Duodenal mucosa (tissue), 2 donors: Measurements from ENCODE around the gene LGI2.

Experiments
- H3K27ac ChIP-seq: one replicate; pipeline ENCODE4 v1.7.0; 2013; ENCODE audit warnings: low read depth, low read length
- H3K27me3 ChIP-seq, 2 donors: one replicate each; pipeline ENCODE4 v1.7.0; 2013; ENCODE audit warnings: low read length in 2 of 2, control low read depth in 1 of 2; ENCODE audit not compliant: insufficient read depth in 2 of 2, control insufficient read depth in 1 of 2
- H3K36me3 ChIP-seq, 2 donors: one replicate each; pipeline ENCODE4 v1.7.0; 2013; ENCODE audit warnings: low read length in 2 of 2, control low read depth in 1 of 2; ENCODE audit not compliant: insufficient read depth in 2 of 2, control insufficient read depth in 1 of 2
- H3K4me1 ChIP-seq, 2 donors: one replicate each; pipeline ENCODE4 v1.7.0; 2013; ENCODE audit warnings: low read length in 2 of 2, control low read depth in 1 of 2; ENCODE audit not compliant: insufficient read depth in 2 of 2, control insufficient read depth in 1 of 2
- H3K4me3 ChIP-seq, 2 donors: one replicate each; pipeline ENCODE4 v1.7.0; 2013; ENCODE audit warnings: low read length in 2 of 2, low read depth in 1 of 2
- H3K9ac ChIP-seq, 2 donors: one replicate each; pipeline ENCODE4 v1.7.0; 2013; ENCODE audit warnings: low read length in 2 of 2, low read depth in 1 of 2
- H3K9me3 ChIP-seq, 2 donors: one replicate each; pipeline ENCODE4 v1.7.0; 2013; ENCODE audit warnings: low read length in 2 of 2, control low read depth in 1 of 2; ENCODE audit not compliant: control insufficient read depth in 1 of 2

LGI2 gene

DNA sequence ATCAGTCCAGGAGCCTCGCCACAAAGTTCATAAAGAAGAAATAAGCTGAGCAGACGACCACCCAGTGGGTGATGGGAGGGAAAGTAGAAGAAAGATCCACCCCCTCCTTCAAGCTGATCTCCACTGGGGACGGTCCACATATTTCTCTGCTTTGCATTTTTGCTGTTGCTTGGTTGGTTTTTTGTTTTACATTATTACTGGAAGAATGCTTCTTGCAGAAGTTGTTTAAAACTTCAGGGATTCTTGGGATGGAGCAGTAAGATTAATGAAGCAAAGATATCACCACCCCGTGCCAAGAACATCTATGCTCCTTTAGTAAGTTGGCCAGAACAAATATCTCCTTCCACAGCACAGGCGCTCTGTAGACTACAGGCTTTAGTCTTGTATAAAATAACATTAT lies 30.1 kb downstream of the LGI2 start:
- Histone ChIP-seq H3K27ac (no peak overlapping the region), H3K4me1 (no peaks in the 10 kb centered on the region), H3K9ac (no peak overlapping the region), H3K27me3 (peaks cover 0 to 4% of the 10 kb centered on the region in 2 donors), H3K36me3 (no peaks in the 10 kb centered on the region), H3K4me3 (no peak overlapping the region), H3K9me3 (no peaks in the 10 kb centered on the region)

DNA sequence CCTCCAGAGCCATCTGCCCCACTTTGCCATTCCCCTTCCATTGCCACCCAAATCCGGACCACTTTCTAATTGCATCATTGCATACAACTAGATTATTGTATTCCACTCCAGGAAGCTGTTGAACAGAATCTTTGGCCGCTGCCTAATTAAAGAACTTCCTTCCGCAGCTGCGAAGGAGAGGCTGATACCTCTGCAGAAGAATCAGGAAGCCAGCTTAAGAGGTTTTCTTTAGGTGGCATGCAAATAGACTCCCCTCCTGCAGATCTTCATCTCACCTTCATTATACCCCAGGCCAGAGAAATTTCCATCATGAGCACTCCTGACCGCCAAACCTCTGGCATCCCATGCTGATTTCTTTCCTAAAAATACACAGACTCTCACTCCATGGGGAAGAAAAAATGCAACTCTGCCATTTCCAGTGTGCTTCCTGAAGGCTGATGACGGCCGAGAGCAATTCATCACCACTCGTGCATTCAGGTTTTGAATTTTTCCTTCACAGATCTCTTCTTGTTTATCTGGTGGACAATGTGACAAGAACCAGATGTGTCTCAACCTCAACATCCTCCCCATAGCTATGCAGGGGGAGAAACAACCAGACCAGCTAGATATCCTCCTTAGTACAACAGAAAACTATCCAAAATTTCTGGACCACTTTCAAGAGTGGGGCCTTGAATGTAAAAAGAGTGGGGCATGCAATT lies 31.2 kb downstream of the LGI2 start:
- no peak overlapping the region for H3K9ac ChIP-seq
- peaks cover 0 to 4% of the 10 kb centered on the region in 2 donors for H3K27me3 ChIP-seq
- no peaks in the 10 kb centered on the region for H3K4me1 ChIP-seq
- H3K9me3 ChIP-seq: no peaks in the 10 kb centered on the region
- H3K4me3 ChIP-seq: no peak overlapping the region
- H3K27ac ChIP-seq: no peak overlapping the region
- no peaks in the 10 kb centered on the region for H3K36me3 ChIP-seq

DNA sequence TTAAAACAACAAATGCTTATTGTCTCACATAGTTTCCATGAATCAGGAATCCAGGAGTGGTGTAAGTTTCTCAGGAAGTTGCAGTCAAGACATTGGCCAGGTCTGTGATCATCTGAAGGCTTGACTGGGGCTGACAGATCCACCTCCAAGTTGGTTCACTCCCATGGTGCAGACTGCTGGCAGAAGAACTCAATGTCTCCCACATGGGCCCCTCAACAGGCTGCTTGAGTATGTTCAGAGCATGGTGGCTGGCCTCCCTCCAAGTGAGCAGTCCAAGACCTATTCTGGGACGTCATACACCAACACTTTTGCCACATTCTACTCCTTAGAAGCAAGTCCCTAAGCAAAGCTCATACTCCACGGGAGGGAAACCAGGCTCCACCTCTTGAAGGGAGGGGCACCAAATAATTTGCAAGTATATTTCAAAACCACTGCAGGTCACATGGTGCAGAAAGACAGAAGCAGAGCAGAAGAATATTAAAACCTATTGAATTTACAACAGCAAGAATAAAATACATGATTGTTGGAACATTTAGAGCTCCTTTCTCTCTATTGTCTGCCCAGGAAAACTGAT lies 35.3 kb downstream of the LGI2 start:
- no peak overlapping the region for H3K9ac ChIP-seq
- no peaks in the 10 kb centered on the region for H3K36me3 ChIP-seq
- H3K9me3 ChIP-seq: no peaks in the 10 kb centered on the region
- H3K27ac ChIP-seq: no peak overlapping the region
- H3K27me3 ChIP-seq: peaks cover 0 to 7% of the 10 kb centered on the region in 2 donors
- no peaks in the 10 kb centered on the region for H3K4me1 ChIP-seq
- no peak overlapping the region for H3K4me3 ChIP-seq

DNA sequence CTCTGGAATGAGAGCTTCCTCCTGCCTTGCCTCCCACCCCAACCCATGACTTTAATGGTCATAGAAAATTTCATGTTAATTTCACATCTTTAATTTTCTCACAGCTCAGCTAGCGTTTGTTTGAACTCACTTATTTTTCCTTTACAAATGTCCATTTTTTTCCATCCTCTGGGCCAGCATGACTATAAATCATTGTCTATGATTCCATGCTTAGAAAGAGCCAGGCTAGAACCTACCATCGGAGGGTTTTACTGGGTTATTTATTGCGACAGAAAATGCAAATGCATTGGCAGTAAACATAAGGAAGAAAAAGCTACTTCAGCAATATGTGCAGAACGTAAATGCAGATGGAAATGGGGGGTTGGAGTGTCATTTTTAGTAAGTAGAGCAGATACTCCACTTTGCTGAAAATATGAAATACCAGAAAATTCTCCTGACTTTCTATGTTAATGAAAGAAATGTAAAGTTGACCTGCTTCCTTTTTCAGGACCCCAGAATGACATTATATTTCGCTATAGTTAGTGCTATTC lies 37.1 kb downstream of the LGI2 start:
- Histone ChIP-seq H3K36me3 (no peaks in the 10 kb centered on the region), H3K27ac (no peak overlapping the region)

DNA sequence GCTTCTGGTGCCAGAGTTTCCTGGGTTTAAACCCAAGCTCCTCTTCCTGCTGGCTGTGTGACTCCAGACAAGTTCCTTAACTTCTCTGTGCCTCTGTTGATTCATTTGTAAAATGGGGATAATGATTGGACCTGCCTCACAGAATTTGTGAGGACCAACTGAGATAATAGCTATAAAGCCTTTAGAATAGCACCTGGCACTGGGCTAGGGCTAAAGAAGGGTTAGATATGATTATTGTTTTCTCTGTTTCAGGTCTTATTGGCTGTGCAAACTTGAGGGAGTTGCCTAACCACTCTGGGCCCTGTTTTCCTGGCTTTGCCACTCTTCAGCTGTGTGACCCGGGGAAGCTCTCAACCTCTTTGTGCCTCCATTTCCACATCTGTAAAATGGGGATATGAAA lies 37.8 kb downstream of the LGI2 start:
- Histone ChIP-seq H3K4me1 (no peaks in the 10 kb centered on the region), H3K36me3 (no peaks in the 10 kb centered on the region), H3K4me3 (no peak overlapping the region), H3K27ac (no peak overlapping the region), H3K9ac (no peak overlapping the region), H3K9me3 (no peaks in the 10 kb centered on the region), H3K27me3 (peaks cover 0 to 7% of the 10 kb centered on the region in 2 donors)

More for the DNA sequence above, 37.1 kb downstream of the LGI2 start:
- H3K27me3 ChIP-seq: peaks cover 0 to 7% of the 10 kb centered on the region in 2 donors
- no peak overlapping the region for H3K9ac ChIP-seq
- H3K4me3 ChIP-seq: no peak overlapping the region
- no peaks in the 10 kb centered on the region for H3K4me1 ChIP-seq
- no peaks in the 10 kb centered on the region for H3K9me3 ChIP-seq

DNA sequence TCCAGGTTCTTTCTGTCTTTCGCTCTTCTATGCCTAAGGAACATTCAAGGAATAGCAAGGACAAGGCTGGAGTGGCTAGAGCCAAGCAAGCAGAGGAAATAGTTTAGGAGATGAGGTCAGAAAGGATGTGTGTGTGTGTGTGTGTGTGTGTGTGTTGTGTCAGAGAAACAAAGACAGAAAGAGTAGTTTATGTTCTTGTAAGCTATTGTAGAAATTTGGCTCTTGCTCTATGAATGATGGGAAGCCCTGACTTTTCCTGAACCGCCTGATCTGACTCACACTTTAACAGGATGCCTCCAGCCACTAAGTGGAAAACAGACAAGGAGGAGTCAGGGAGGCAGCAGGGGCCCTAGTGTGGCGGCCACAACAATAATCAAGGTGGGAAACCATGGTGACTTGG lies 39.7 kb downstream of the LGI2 start:
- H3K27me3 ChIP-seq: peaks cover 0 to 3% of the 10 kb centered on the region in 2 donors
- no peak overlapping the region for H3K27ac ChIP-seq
- no peak overlapping the region for H3K9ac ChIP-seq
- no peak overlapping the region for H3K4me3 ChIP-seq
- H3K4me1 ChIP-seq: no peaks in the 10 kb centered on the region
- H3K9me3 ChIP-seq: no peaks in the 10 kb centered on the region
- H3K36me3 ChIP-seq: no peaks in the 10 kb centered on the region

DNA sequence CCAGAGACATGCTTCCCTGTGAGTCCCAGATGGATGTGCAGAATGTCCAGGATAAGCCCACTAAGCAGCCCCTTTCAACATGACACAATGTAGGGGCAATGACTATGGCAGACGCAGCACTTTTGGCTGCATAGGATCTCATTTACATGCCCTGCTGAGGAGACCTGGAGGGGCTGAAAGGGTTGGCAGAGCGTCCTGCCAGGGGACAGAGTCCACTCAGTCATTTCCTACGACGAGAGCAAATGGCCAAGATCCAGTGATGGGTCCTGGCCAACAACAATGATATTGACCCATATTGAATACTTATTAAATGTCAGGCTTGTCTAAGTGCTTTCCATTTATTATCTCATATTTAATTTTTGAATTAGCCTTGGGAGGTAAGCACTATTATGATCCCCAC lies 41.4 kb downstream of the LGI2 start:
- Histone ChIP-seq H3K27me3 (peaks cover 0 to 3% of the 10 kb centered on the region in 2 donors), H3K9ac (no peak overlapping the region), H3K4me3 (no peak overlapping the region), H3K36me3 (no peaks in the 10 kb centered on the region), H3K9me3 (no peaks in the 10 kb centered on the region), H3K4me1 (no peaks in the 10 kb centered on the region), H3K27ac (no peak overlapping the region)

DNA sequence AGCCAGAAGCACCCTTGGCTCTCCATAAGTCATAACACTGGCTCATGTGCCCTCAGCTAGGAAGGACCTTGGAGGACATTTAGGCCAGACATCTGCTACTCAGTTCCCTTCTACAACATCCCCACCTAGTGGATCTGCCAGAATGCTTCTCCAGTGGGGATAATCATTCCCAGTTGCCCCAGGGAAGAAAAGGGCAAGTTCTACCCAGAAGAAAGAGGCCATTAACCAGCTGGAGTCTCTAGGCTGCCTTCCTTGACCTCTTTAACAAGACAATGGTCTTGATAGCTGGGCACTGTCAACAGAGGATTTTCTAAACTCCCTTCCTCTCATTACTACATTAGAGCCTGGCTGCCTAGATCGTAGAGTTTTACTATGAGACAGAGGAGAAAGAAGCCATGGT lies 42.0 kb downstream of the LGI2 start:
- Histone ChIP-seq H3K9me3 (no peaks in the 10 kb centered on the region), H3K27me3 (peaks cover 0 to 3% of the 10 kb centered on the region in 2 donors), H3K9ac (no peak overlapping the region), H3K4me3 (no peak overlapping the region), H3K27ac (no peak overlapping the region), H3K4me1 (no peaks in the 10 kb centered on the region), H3K36me3 (no peaks in the 10 kb centered on the region)

DNA sequence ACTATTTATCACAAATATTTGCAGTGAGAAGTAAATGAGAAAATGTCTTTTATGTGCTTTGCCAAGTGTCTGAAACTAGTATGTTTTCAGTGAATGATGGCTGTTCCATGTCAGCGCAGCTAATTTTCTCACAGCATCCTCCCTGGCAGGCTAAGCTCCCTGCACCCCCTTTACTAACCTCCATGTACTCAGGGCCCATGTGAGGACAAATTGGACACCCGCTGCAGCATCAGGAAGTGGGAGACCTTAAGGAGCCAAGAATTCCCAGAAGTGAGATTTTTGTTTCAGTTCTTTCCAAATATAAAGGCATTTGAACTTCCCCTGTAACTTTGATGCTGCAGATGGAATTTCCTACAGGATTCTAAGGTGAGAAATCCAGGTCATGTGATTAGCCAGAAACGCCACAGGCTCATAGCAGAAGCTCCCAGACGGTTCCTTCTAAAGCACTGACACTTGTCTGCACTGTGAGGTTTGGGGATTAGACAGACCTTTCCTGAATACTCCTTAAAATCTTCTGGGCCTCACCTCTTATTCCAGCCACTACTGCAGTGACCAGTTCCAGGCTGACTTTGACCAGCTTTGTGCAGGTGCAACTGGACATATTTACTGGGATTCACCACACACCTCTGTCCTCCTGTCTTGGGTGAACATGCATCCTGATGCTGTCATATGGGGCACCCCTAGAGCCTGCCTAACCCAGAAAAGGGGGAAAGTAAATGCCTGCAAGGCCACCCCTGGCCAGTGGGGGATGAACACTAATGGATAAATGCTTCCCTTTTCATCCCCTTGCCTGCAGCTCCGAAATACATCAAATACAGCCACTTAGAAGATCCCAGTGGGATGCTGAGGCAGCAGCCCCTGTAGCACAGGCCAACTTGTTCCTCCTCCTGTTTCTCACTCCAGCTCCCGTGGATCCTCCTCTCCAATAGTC lies 45.9 kb downstream of the LGI2 start:
- Histone ChIP-seq H3K27ac (no peak overlapping the region), H3K36me3 (no peaks in the 10 kb centered on the region), H3K9me3 (no peaks in the 10 kb centered on the region), H3K4me3 (no peak overlapping the region), H3K4me1 (no peaks in the 10 kb centered on the region), H3K27me3 (no peaks in the 10 kb centered on the region), H3K9ac (no peak overlapping the region)

DNA sequence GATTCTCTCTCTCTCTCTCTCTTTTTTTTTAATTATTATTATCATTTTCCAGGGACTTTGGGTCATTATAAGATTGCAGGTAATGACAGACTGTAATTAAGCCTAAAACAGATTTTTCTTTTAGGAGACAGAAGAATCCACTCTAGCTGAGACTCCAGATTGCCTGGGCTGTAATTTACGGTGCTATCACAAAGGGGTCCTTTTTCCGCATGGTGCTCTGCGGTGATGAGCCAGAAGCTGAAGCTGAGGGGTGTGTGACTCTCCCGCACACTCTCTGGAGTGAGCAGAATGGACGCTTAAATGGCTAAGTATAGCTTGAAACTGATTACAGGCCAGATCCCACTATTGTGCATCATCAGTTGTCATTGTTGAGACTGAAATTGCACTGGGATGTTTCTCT lies 50.0 kb downstream of the LGI2 start:
- Histone ChIP-seq H3K27ac (no peak overlapping the region), H3K4me3 (no peak overlapping the region), H3K4me1 (no peaks in the 10 kb centered on the region), H3K9ac (no peak overlapping the region), H3K9me3 (no peaks in the 10 kb centered on the region), H3K36me3 (no peaks in the 10 kb centered on the region), H3K27me3 (no peaks in the 10 kb centered on the region)
